ENCODE results near the gene DNASE1L1. TPM values are rescaled to one million over a fixed set of nuclear protein-coding genes. Genes with fewer than 3 reads are reported as not detected.

The DNASE1L1 gene
- total RNA-seq, 1 donor from 2014 or later: 52.3 TPM

Small RNA genes within 50 kb of the gene (microRNA-seq; reads per million reads assigned to microRNA genes)
- not detected for gene MIR6858

Other genes starting within 250 kb of the DNASE1L1 start
- not detected for gene OPN1MW, start 226.7 kb downstream of the DNASE1L1 start, total RNA-seq
- not detected for gene OPN1MW2, start 189.5 kb downstream of the DNASE1L1 start, total RNA-seq
- gene OPN1MW3, start 151.7 kb downstream of the DNASE1L1 start, total RNA-seq: not detected
- not detected for gene TEX28, start 114.1 kb downstream of the DNASE1L1 start, total RNA-seq
- gene TKTL1, start 113.5 kb downstream of the DNASE1L1 start, total RNA-seq: 13.0 TPM
- 253 TPM for gene FLNA, start 34.6 kb downstream of the DNASE1L1 start, total RNA-seq
- gene EMD, start 30.0 kb downstream of the DNASE1L1 start, total RNA-seq: 51.1 TPM
- 2,181 TPM for gene RPL10, start 10.9 kb downstream of the DNASE1L1 start, total RNA-seq
- 36.1 TPM for gene TAFAZZIN, start 2.3 kb upstream of the DNASE1L1 start, total RNA-seq
- gene ATP6AP1, start 19.4 kb upstream of the DNASE1L1 start, total RNA-seq: 83.0 TPM
- 85.2 TPM for gene GDI1, start 27.9 kb upstream of the DNASE1L1 start, total RNA-seq
- 47.3 TPM for gene FAM50A, start 34.9 kb upstream of the DNASE1L1 start, total RNA-seq
- gene PLXNA3, start 49.0 kb upstream of the DNASE1L1 start, total RNA-seq: 23.2 TPM
- 18.5 TPM for gene LAGE3, start 70.0 kb upstream of the DNASE1L1 start, total RNA-seq
- 58.4 TPM for gene UBL4A, start 77.4 kb upstream of the DNASE1L1 start, total RNA-seq
- 13.0 TPM for gene SLC10A3, start 81.4 kb upstream of the DNASE1L1 start, total RNA-seq
- 62.1 TPM for gene FAM3A, start 107.0 kb upstream of the DNASE1L1 start, total RNA-seq
- gene G6PD, start 137.6 kb upstream of the DNASE1L1 start, total RNA-seq: 15.0 TPM
- 15.5 TPM for gene IKBKG, start 138.4 kb upstream of the DNASE1L1 start, total RNA-seq
- not detected for gene CTAG1A, start 175.9 kb upstream of the DNASE1L1 start, total RNA-seq
- not detected for gene CTAG1B, start 210.0 kb upstream of the DNASE1L1 start, total RNA-seq
- gene CTAG2, start 244.3 kb upstream of the DNASE1L1 start, total RNA-seq: not detected